ENCODE results near the gene NEK4.

NEK4 gene

DNA sequence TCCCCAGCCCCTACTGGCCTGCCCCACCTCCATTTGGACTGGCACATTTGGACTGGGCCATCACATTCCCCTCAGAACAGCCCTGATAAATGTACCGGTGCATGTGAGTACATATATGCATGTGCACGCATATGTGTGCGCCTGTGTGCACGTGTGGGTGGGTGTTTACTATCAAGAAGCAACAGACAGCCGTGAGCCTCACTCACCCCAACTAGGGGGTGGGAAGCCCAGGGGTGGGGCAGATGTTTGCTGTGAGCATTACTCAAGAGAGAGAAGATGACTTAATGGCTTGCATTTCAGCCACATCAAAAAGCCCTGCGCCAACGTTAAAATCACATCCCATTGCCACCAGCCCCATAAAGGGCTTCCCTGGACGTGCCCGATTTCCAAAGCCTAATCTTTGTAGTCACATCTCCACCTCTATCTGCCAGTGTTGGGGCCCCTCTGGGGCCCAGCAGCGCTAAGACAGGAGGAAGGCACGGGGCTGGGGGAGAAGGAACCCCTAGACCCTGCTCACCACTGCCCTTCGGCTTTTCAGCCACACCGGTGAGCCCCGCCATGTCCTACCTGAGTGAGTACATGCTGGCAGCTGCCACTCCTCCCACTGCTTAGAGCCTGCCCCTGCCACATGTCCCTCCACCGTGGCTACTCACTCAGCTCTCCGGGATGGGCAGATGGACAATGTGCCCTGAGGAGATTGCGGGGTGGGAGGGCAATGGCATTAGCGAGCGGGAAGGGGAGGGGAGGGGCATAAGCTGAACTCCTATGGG, 34.7 kb upstream of the NEK4 start:
- no peak overlapping the region for H3K4me3 ChIP-seq (ENCODE audit: low read length)
- DNase-seq (ENCODE audit: low read depth), result no peak
- peaks cover 29% of the 10 kb centered on the region for H3K27me3 ChIP-seq (replicated peaks; ENCODE audit: control insufficient read depth, insufficient read depth, low read length)

DNA sequence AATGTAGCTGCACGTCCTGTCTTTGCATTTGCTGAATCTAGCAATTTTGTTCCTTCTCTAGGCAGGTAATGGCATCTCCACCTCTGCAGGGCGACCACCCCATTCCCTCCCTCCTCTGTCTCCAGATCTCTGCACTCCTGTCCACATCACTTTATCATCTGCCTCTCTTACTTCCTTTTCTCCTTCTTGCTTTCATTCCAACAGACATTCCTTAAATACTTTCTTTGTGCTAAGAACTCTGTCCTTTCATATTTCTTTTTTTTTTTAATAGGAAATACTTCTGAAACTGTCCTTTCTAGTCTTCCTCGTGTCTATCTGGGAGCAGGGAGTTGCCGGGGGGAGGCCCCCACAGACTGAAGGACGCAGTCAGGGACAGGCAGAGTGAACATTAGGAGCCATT, 31.1 kb upstream of the NEK4 start:
- Histone ChIP-seq H3K27me3 (replicated peaks; ENCODE audit: control insufficient read depth, insufficient read depth, low read length) (peaks cover 6% of the 10 kb centered on the region), H3K9ac (ENCODE audit: low read length) (peak overlapping the region; percentile 28)

More for the DNA sequence above, 34.7 kb upstream of the NEK4 start:
- no peaks in the 10 kb centered on the region for H3K36me3 ChIP-seq (ENCODE audit: control insufficient read depth, insufficient read depth, low read length, severe bottlenecking)
- H3K9me3 ChIP-seq (ENCODE audit: control insufficient read depth, low read length), result no peaks in the 10 kb centered on the region
- H3K4me1 ChIP-seq (ENCODE audit: control insufficient read depth, insufficient read depth, low read length), result peaks cover 8% of the 10 kb centered on the region
- no peak overlapping the region for H3K9ac ChIP-seq (ENCODE audit: low read length)

DNA sequence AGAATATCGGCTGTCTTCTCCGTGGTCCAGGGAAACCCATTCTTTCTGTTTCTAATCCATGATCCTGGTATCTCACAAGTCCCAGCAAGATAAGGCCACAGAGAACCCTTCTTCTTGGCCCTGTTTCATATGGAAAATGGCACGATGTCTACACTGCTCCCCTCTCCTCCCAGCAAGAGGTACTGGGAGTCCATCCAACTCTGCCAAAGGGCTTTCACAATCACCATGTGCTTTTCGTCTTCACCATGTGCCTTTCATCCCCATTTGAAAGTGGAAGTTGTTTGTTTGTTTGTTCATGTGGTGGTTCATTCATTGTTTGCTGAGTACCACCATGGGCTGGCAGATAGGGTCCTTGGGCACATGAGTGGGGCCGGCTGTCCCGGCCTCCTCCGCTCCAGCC, 29.3 kb upstream of the NEK4 start:
- Histone ChIP-seq H3K9me3 (ENCODE audit: control insufficient read depth, low read length) (no peaks in the 10 kb centered on the region), H3K9ac (ENCODE audit: low read length) (no peak overlapping the region), H3K27me3 (replicated peaks; ENCODE audit: control insufficient read depth, insufficient read depth, low read length) (peaks cover 4% of the 10 kb centered on the region), H3K36me3 (ENCODE audit: control insufficient read depth, insufficient read depth, low read length, severe bottlenecking) (no peaks in the 10 kb centered on the region), H3K4me1 (ENCODE audit: control insufficient read depth, insufficient read depth, low read length) (peaks cover 25% of the 10 kb centered on the region), H3K4me3 (ENCODE audit: low read length) (no peak overlapping the region)
- peak; percentile 34 for DNase-seq (ENCODE audit: low read depth)

More for the DNA sequence above, 31.1 kb upstream of the NEK4 start:
- DNase-seq (ENCODE audit: low read depth), result peak; percentile 28
- Histone ChIP-seq H3K4me3 (ENCODE audit: low read length) (no peak overlapping the region), H3K9me3 (ENCODE audit: control insufficient read depth, low read length) (no peaks in the 10 kb centered on the region), H3K36me3 (ENCODE audit: control insufficient read depth, insufficient read depth, low read length, severe bottlenecking) (no peaks in the 10 kb centered on the region), H3K4me1 (ENCODE audit: control insufficient read depth, insufficient read depth, low read length) (peaks cover 25% of the 10 kb centered on the region)

DNA sequence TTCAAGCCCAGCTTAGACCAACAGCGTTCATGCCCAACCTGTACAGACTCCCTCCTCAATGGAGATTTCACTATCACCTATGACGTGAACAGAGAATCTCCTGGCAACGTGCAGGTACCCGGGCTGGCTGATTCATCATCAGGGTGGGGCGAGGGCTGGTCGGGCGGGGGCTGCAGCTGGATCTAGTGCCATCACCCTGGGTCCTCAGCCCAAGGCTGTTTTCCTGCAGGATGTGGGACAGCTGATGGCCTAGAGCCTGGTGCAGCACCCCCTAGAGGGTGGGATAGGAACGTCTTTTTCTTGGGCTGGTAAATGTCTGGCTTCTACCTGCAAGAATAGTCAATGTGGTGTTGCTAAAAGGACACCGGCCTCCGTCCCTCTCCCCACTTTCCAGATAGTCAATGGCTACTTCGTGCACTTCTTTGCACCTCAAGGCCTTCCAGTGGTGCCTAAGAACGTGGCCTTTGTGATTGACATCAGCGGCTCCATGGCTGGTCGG, 28.3 kb upstream of the NEK4 start:
- Histone ChIP-seq H3K36me3 (ENCODE audit: control insufficient read depth, insufficient read depth, low read length, severe bottlenecking) (no peaks in the 10 kb centered on the region), H3K4me3 (ENCODE audit: low read length) (no peak overlapping the region), H3K9me3 (ENCODE audit: control insufficient read depth, low read length) (no peaks in the 10 kb centered on the region), H3K4me1 (ENCODE audit: control insufficient read depth, insufficient read depth, low read length) (peaks cover 25% of the 10 kb centered on the region), H3K9ac (ENCODE audit: low read length) (no peak overlapping the region), H3K27me3 (replicated peaks; ENCODE audit: control insufficient read depth, insufficient read depth, low read length) (peaks cover 4% of the 10 kb centered on the region)
- DNase-seq (ENCODE audit: low read depth), result no peak

DNA sequence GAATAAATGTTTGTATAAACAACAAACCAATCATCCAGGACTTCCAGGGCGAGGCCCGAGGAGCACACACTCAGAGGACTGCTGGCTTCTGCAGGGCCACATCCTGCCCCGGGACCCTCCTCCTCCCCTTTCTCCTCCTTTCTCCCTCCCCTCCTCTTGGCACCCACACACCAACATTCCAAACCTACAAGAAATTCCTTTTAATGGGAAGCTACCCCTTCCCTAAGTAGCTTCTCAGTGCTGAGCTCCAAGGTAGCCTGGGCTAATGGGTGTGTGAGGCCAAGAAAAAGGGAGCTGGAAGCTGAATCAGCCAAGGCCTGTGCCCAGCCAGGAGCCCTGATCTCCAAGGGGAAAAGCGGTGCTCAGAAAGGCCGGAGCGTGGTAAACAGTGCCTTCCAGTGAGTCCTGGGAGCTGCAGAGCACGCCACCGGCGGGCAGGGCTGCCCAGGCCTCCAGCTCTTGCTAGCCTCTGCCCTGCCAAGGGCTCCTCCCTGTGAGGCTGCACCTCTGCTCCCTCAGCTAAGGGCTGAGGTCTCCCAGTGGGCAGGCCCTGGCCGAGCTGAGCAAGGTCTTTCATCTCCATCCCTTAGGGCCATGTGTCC, 27.7 kb upstream of the NEK4 start:
- Histone ChIP-seq H3K4me3 (ENCODE audit: low read length) (no peak overlapping the region), H3K4me1 (ENCODE audit: control insufficient read depth, insufficient read depth, low read length) (peaks cover 25% of the 10 kb centered on the region), H3K9me3 (ENCODE audit: control insufficient read depth, low read length) (no peaks in the 10 kb centered on the region), H3K36me3 (ENCODE audit: control insufficient read depth, insufficient read depth, low read length, severe bottlenecking) (no peaks in the 10 kb centered on the region), H3K27me3 (replicated peaks; ENCODE audit: control insufficient read depth, insufficient read depth, low read length) (peaks cover 4% of the 10 kb centered on the region), H3K9ac (ENCODE audit: low read length) (no peak overlapping the region)
- no peak for DNase-seq (ENCODE audit: low read depth)

DNA sequence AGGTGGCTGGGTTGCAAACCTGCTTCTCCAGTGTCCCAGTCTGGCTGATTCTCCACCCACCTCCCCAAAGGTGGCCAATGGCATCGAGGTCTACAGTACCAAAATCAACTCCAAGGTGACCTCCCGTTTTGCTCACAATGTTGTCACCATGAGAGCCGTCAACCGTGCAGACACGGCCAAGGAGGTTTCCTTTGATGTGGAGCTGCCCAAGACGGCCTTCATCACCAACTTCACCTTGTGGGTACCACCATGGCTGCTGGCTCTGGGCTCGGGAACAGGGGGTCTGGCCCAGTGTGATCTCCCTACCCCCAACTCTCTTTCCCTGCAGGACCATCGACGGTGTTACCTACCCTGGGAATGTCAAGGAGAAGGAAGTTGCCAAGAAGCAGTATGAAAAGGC, 25.7 kb upstream of the NEK4 start:
- no peak overlapping the region for H3K9ac ChIP-seq (ENCODE audit: low read length)
- no peaks in the 10 kb centered on the region for H3K36me3 ChIP-seq (ENCODE audit: control insufficient read depth, insufficient read depth, low read length, severe bottlenecking)
- H3K27me3 ChIP-seq (replicated peaks; ENCODE audit: control insufficient read depth, insufficient read depth, low read length), result peaks cover 4% of the 10 kb centered on the region
- DNase-seq (ENCODE audit: low read depth), result no peak
- H3K9me3 ChIP-seq (ENCODE audit: control insufficient read depth, low read length), result no peaks in the 10 kb centered on the region
- H3K4me1 ChIP-seq (ENCODE audit: control insufficient read depth, insufficient read depth, low read length), result peaks cover 17% of the 10 kb centered on the region
- no peak overlapping the region for H3K4me3 ChIP-seq (ENCODE audit: low read length)

DNA sequence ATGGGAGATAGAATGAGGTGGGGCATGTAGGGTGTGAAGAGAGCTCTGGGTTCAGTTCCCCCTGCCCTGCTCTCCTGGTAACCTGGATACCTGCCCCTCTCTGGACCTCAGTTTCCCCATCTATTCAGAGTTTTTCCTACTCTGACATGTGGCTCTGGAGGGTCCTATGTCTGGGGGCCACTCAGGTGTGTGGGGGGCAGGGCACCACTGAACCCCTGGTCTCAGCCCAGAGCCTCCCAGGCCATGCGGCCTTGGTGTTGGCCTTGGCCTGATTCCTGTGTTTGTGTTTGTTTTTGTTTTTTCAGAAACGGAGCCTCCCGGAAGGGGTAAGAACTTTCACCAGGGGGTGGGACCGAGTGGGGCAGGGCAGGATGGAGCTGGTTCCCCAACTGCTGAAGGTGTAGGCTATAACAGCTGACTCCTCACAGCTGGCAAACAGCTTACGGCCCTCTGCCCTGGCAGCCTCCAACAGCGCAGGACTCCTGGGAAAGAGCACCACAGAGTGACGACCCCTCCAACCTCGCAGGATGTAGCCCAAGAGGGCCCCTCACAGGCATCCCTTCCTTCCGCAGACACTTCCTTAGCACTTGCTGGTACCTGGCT, 24.7 kb upstream of the NEK4 start:
- H3K9me3 ChIP-seq (ENCODE audit: control insufficient read depth, low read length), result no peaks in the 10 kb centered on the region
- peaks cover 16% of the 10 kb centered on the region for H3K4me1 ChIP-seq (ENCODE audit: control insufficient read depth, insufficient read depth, low read length)

DNA sequence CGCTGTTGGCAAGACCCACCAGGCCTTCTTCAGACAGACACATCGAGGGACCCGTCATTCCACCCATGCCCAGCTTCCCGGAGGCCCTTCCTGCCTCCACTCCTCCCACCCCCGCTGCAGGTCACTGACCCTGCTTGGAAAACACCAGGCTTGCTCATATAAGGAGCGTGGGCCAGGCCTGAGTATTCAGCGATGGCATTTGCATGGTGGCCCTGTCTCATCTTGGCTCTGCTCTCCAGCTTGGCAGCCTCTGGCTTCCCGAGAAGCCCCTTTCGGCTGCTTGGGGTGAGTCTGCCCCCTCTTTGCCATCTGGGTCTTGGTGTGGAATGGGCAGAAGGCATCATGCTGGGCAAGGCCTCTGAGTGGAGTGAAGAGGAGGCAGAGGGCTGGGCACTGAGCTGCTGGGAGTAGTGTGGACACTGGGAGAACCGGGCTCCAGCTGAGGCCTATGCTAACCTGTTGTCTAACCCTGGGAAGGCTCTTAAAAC, 23.9 kb upstream of the NEK4 start, which contains the start of gene ITIH3:
TSS of gene ITIH3 (plus strand) at position 185 of the 488 bp plus-strand sequence. CDS start at position 193, 8 bp downstream.
- Histone ChIP-seq H3K4me3 (ENCODE audit: low read length) (no peak within 1 kb of the TSS), H3K27me3 (replicated peaks; ENCODE audit: control insufficient read depth, insufficient read depth, low read length) (peaks cover 4% of the 10 kb centered on the region), H3K36me3 (ENCODE audit: control insufficient read depth, insufficient read depth, low read length, severe bottlenecking) (peaks cover 3% of the 10 kb centered on the region), H3K4me1 (ENCODE audit: control insufficient read depth, insufficient read depth, low read length) (peaks cover 8% of the 10 kb centered on the region), H3K9ac (ENCODE audit: low read length) (no peak within 1 kb of the TSS), H3K9me3 (ENCODE audit: control insufficient read depth, low read length) (no peaks in the 10 kb centered on the region)
- DNase-seq (ENCODE audit: low read depth), result no peak

More for the DNA sequence above, 24.7 kb upstream of the NEK4 start:
- Histone ChIP-seq H3K27me3 (replicated peaks; ENCODE audit: control insufficient read depth, insufficient read depth, low read length) (peaks cover 4% of the 10 kb centered on the region), H3K4me3 (ENCODE audit: low read length) (no peak overlapping the region), H3K9ac (ENCODE audit: low read length) (no peak overlapping the region), H3K36me3 (ENCODE audit: control insufficient read depth, insufficient read depth, low read length, severe bottlenecking) (no peaks in the 10 kb centered on the region)
- no peak for DNase-seq (ENCODE audit: low read depth)

DNA sequence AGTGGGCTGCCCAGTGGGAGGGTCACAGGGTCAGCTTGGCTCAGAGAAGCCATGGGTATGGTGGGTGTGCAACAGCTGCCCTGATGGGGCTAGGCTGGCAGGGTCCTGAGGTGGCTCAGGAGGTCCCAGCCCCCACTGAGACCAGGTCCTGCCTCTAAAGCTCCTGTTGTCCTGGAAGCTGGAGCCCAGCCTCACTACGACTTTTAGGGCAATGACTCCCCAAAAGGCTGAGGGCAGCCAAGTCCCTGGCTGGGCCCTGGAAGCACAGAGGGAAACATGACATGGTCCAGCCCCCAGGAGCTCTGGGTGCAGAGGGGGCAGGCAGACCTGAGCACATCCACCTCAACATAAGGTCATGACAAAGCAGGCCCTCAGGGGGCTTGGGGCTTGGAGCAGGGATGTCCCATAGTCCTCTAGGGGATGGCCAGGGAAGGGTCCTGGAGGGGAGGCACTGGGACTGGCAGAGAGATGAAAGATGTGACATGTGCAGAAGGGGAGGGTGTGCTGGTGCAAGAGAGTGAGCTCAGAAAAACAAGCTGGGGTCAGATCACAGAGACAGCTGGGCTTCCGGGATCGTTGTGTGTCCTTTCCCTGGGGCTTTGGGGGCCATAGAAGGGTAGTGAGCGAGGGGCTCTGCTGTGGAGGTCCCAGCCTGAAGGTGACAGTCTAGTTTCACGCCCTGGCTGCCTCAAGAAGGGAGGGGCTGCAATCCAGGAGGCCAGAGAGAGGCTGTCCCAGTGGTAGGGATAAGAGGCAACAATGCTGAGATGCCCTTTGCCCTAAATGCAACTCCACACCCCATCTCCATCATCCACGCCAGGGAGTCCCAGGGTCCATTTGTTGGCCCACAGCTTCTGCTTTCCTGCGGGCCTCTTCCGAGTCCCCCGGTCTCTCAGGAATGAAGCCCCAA, 23.2 kb upstream of the NEK4 start:
- Histone ChIP-seq H3K9me3 (ENCODE audit: control insufficient read depth, low read length) (no peaks in the 10 kb centered on the region), H3K4me3 (ENCODE audit: low read length) (no peak overlapping the region), H3K27me3 (replicated peaks; ENCODE audit: control insufficient read depth, insufficient read depth, low read length) (peaks cover 4% of the 10 kb centered on the region), H3K4me1 (ENCODE audit: control insufficient read depth, insufficient read depth, low read length) (peaks cover 5% of the 10 kb centered on the region), H3K36me3 (ENCODE audit: control insufficient read depth, insufficient read depth, low read length, severe bottlenecking) (peaks cover 3% of the 10 kb centered on the region), H3K9ac (ENCODE audit: low read length) (no peak overlapping the region)
- no peak for DNase-seq (ENCODE audit: low read depth)

DNA sequence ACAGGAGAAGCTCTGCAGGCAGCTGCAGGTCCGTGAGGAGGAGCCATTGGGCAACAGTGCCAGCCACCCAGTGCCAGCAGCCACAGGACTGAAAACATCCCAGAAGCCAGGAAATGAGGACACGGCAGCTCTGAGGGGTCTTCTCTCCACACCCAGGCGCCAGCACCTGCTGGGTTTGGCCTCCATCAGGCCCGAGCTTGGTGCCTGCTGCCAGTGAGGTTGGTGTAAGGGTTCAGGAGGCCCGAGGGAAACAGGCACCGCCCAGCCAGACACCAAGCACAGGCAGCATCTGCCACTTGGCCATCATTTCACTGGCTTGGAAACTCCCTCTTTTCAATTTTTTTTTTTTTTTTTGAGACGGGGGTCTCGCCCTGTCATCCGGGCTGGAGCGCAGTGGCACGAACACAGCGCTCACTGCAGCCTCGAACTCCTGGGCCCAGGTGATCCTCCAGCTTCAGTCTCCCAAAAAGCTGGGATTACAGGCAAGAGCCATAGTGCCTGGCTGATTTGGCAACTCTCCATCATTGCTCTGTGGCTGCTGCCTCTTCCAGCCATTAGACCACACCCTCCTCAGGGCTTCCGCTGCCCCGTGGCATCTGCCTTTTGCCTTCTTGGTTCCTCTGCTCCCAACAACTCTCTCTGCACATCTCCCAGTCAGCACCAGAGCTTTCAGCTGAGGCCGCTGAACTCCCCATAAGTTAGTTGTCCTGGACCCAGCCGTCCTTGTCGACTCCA, 22.4 kb upstream of the NEK4 start:
- H3K9me3 ChIP-seq (ENCODE audit: control insufficient read depth, low read length), result no peaks in the 10 kb centered on the region
- no peak overlapping the region for H3K4me3 ChIP-seq (ENCODE audit: low read length)
- H3K36me3 ChIP-seq (ENCODE audit: control insufficient read depth, insufficient read depth, low read length, severe bottlenecking), result peaks cover 3% of the 10 kb centered on the region
- H3K27me3 ChIP-seq (replicated peaks; ENCODE audit: control insufficient read depth, insufficient read depth, low read length), result peaks cover 4% of the 10 kb centered on the region
- no peak for DNase-seq (ENCODE audit: low read depth)
- H3K9ac ChIP-seq (ENCODE audit: low read length), result no peak overlapping the region
- no peaks in the 10 kb centered on the region for H3K4me1 ChIP-seq (ENCODE audit: control insufficient read depth, insufficient read depth, low read length)

All from adipocyte (in vitro differentiated cells).